ENCODE measurements around the gene PAPOLB.

Gene PAPOLB

GRCh38 chr7:4850262-4850795 is 11.5 kb downstream of the PAPOLB start:
- intact Hi-C loops (cut with DNase I): no loop called here
- DNase-seq: no peak

DNA sequence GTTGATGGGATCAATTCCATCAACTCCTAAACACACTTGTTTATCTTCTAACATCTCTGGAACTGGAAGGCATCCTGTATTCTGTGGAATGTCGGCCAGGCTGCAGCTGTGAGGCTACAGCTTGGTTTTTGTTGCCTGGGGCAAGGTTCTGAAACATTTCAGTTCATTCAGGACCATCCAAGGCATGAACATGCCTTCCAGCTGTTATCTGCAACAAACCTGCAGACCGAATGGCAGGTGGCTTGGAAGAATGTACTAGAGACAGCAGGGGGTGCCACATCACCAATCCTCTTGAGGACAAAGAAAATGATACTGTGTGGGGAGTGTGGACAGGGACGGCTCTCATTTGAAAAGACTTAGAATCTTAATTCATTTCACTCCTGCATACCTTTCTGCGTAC is 12.4 kb downstream of the PAPOLB start:
- DNase-seq: peak in 31 of 42 donors; percentile 24 to 76 (median 51)
- intact Hi-C loops (cut with DNase I): no loop called here

DNA sequence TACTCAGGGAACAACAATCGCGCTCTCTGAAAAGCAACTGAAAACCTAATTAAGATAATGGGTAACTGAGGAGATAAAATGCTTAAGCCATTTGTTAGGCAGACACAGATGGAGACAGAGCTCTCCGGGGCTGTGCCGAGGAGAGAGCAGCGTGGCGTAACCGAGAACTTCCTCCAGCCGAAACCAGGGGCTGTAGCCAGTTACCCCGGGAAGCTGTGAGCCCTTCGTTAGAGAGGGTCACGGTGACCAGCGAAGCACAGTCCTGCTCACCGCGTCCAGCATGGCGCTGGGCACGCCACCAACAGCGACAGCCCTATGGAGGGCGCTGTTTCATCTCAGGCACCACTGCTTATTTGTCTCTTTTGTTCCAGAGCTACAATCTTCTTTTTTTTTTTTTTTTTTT is 16.1 kb downstream of the PAPOLB start:
- DNase-seq: peak in 40 of 42 donors; percentile 10 to 71 (median 50)
- intact Hi-C loops (cut with DNase I): no loop called here

GRCh38 chr7:4842319-4843064 is 19.3 kb downstream of the PAPOLB start:
- DNase-seq: peak in 3 of 42 donors; percentile 6 to 21 (median 7)
- intact Hi-C loops (cut with DNase I): no loop called here

GRCh38 chr7:4841836-4842235 is 20.0 kb downstream of the PAPOLB start:
- DNase-seq: peak in 1 of 42 donors; percentile 24
- intact Hi-C loops (cut with DNase I): no loop called here

DNA sequence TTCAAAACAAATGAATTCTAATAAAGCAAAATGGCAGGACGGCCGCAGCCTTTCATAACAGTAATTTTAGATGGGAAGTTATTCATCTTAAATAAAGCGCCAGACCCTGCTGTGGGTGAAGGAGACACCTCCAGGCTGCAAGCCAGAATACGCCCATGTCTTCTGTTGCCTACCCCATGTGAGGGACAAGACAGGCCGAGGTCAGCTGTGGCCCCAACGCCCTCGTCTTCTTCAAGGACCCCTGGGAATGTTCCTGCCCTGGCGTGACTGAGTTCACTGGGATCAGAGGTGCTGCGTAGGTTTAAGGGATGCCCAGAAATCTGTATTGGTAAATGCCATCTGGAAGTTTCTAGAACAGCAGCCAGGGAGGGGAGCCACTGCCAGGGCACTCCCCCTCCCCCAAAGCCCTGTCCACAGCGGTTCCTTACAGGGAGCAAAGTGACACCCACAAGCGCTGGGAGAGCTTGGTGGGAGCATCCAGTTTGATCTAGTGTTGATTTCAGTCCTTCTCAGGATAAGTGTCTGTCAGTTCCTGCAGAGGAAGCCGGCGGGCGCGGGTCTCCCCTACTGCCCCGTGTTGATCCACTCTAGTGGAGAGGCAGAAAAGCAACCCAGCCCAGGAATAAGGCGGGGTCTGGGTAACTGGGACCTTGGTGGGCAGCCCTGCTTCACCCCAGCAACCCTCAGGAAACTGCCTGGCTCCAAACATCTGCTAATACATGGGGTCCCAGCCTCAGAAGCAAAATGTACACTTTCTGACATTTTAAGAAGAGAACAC is 20.6 kb downstream of the PAPOLB start:
- intact Hi-C loops (cut with DNase I): no loop called here
- peak in 3 of 42 donors; percentile 4 to 26 (median 21) for DNase-seq

- intact Hi-C loops (cut with DNase I): no loop called here
- peak in 5 of 42 donors; percentile 3 to 30 (median 14) for DNase-seq
Measured at GRCh38 chr7:4840079-4840501, 21.7 kb downstream of the PAPOLB start.

DNA sequence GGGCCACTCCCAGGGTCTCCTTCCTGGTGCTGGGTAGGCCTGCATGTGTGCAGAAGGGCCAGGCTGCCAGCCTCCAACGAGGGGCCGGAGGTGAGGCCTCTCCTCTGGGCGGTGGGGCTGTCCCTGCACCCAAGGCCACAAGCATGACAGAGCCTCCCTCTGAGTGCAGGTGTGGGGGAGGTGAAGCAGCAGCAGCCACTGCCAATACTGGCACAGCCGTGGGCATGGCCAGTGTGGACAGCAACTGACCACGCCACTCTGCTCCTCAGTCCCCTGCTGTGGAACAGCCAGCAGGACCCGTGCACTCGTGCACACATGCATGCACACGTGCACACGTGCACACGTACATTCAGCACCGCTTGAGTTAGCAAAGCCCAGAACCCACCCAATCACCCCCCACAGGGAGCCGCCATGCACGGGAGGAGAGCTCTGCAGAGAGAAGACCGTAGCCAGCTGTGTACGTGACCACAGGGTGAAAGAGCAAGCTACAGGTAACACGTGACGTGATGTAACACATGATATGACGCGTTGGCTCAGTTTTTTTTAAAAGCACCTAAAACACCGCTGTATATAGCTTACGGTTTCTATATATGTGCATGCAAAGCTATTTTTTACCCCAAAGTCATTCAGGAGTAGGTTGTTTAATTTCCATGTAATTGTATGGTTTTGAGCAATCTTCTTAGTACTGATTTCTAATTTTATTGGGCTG is 23.1 kb downstream of the PAPOLB start:
- intact Hi-C loops (cut with DNase I): no loop called here
- peak in 7 of 42 donors; percentile 9 to 39 (median 24) for DNase-seq

DNA sequence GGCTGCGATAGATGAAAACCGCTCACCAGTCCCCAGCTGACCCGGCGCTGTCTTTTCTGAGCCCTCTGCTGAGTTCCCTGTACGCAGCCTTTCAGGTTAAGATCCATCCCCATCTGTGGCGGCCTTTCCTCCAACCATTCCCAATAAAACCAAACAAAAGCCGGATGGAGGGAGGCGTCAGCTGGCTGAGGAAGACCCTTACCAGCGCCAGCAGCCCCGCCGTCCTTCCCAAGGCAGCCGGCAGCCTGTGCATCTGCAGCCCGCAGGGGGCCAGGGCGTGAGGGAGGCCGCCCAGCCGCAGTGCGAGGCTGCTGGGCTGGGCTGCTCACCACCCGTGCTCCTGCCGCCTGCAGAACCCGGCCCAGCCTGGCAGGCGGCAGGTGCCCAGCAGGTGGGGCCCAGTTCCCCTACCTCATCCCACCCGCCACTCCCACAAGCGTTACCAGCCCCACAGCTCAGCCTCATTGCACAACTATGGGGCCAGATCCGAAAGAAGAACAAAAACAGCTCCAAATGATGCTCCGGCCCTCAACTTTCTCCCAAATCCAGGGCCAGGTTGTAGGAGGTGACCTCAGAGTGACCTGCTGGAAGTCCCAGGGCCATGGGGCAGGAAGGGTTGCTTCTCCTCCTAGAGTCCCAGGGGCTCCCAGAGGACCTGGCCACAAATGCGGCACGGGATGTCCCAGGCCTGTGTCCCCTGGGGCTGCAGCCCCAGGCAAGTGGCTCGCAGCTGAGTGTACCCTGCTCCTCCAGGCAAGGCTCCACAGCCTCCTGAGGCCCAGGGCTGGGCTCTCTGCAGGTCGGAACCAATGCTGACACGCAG is 23.8 kb downstream of the PAPOLB start:
- intact Hi-C loops (cut with DNase I): no loop called here
- peak in 5 of 42 donors; percentile 5 to 26 (median 13) for DNase-seq

GRCh38 chr7:4837041-4837802 is 24.6 kb downstream of the PAPOLB start:
- DNase-seq: peak in 3 of 42 donors; percentile 9 to 18 (median 10)
- intact Hi-C loops (cut with DNase I): no loop called here

DNA sequence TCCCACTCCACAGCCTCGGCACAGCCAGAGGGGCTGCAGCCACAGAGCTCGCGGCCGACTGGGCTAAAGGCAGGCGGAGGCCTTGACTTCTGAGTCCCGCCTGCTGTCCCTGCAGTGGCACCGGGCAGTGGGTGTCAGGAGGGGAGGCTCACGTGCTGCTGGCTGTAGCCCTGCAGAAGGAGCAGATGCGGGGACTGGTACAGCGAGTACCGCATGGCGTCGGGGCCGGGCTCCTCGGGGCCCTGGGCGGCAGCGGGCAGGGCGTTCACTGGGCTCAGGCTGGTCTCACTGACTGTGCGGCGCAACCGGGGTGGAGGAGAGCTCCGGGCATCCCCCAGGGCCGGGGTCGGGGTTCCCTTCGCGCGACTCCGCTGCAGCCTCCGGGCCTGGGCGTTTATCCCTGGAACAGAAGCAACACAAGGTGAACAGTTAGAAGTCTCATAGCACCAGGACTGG is 25.6 kb downstream of the PAPOLB start:
- DNase-seq: peak in 5 of 42 donors; percentile 9 to 42 (median 13)
- intact Hi-C loops (cut with DNase I): no loop called here

GRCh38 chr7:4835398-4836205 is 26.2 kb downstream of the PAPOLB start:
- intact Hi-C loops (cut with DNase I): no loop called here
- DNase-seq: peak in 4 of 42 donors; percentile 10 to 25 (median 16)

GRCh38 chr7:4834601-4835397 is 27.0 kb downstream of the PAPOLB start:
- intact Hi-C loops (cut with DNase I): no loop called here
- DNase-seq: peak in 3 of 42 donors; percentile 0 to 14 (median 12)

DNA sequence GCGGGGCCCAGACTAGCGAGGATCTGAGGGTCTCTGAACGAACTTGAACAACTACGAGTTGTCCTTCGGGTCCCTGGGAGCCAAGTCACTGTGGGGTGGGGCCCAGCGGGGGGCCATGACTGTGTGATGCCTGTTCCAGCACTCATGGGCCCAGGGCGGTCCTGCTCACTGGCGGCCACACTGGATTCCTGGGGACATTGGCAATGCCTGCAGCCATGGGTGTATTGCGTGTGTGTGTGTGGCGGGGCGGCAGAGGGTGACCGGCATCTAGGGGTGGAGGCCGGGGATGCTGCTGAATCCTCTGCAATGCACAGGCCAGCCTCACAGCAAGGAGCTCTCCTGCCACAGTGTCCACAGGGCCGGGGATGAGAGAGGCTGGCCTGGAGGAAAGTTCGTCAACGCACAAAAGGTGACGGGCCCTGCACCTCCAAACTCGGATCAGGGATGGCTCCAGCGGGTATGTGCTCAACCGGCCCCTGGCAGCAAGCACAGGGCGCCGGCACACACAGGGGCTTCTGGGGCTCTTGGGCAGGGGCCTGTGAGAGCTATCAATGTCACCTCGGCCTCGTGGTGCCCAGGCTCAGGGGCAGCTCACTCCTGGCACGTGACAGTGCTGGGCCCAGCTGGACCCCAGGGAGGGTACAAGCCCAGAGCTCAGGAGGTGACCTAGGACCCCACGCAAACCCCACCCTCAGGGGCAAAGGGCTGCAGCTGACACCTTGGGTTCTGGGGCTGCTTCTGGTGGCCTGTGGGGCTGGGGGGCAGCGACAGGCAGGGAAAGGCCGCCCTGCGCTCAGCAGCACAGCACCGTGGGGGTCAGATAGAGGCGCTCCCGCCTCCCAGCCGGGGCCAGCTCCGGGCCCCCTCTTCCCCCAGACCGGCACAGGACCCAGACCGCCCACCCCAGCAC is 27.9 kb downstream of the PAPOLB start:
- intact Hi-C loops (cut with DNase I): no loop called here
- no peak for DNase-seq

GRCh38 chr7:4833176-4833575 is 28.7 kb downstream of the PAPOLB start:
- intact Hi-C loops (cut with DNase I): no loop called here

More at GRCh38 chr7:4833176-4833575, 28.7 kb downstream of the PAPOLB start:
- no peak for DNase-seq
